HG03045 (cell line): ENCODE measurements around the gene USP36.

Source experiments
- ATAC-seq: cut with Tn5 transposase; IDR thresholded peaks from one replicate; pipeline ENCODE4 v1.9.1; 2021; ENCODE audit warnings: mild to moderate bottlenecking, moderate library complexity; ENCODE audit not compliant: unreplicated experiment

USP36 gene

GRCh38 chr17:78818932-78819331 lies 21.7 kb downstream of the USP36 start:
- ATAC-seq, result no peak

- ATAC-seq, result no peak
These were observed 22.3 kb downstream of the USP36 start for GRCh38 chr17:78818152-78818846.

GRCh38 chr17:78817123-78817522 lies 23.5 kb downstream of the USP36 start:
- ATAC-seq, result no peak

GRCh38 chr17:78815696-78816095 lies 24.9 kb downstream of the USP36 start:
- no peak for ATAC-seq

- ATAC-seq, result no peak
These were observed 27.8 kb downstream of the USP36 start for GRCh38 chr17:78812855-78813254.

GRCh38 chr17:78808163-78808562 lies 32.5 kb downstream of the USP36 start:
- no peak for ATAC-seq

GRCh38 chr17:78806451-78806850 lies 34.2 kb downstream of the USP36 start:
- no peak for ATAC-seq

GRCh38 chr17:78805301-78805700 lies 35.3 kb downstream of the USP36 start:
- no peak for ATAC-seq

GRCh38 chr17:78804777-78805176 lies 35.8 kb downstream of the USP36 start:
- ATAC-seq, result no peak

- ATAC-seq, result no peak
These were observed 37.3 kb downstream of the USP36 start for GRCh38 chr17:78803186-78803845.

- ATAC-seq, result no peak
These were observed 38.2 kb downstream of the USP36 start for GRCh38 chr17:78802459-78802858.

- no peak for ATAC-seq
These were observed 38.6 kb downstream of the USP36 start for GRCh38 chr17:78802008-78802407.

- no peak for ATAC-seq
These were observed 40.3 kb downstream of the USP36 start for GRCh38 chr17:78800132-78800931.

GRCh38 chr17:78798695-78799559 lies 41.7 kb downstream of the USP36 start:
- no peak for ATAC-seq

- ATAC-seq, result no peak
These were observed 42.7 kb downstream of the USP36 start for GRCh38 chr17:78797691-78798585.

GRCh38 chr17:78797213-78797612 lies 43.4 kb downstream of the USP36 start:
- ATAC-seq, result no peak

- no peak for ATAC-seq
These were observed 44.1 kb downstream of the USP36 start for GRCh38 chr17:78796517-78796900.

- no peak for ATAC-seq
These were observed 44.6 kb downstream of the USP36 start for GRCh38 chr17:78795861-78796516.

GRCh38 chr17:78794864-78795640 lies 45.6 kb downstream of the USP36 start:
- ATAC-seq, result no peak
